KMS-11 (cell line): ENCODE measurements around the gene ATRIP.

ENCODE experiments used
- H2AFZ ChIP-seq: fragments of 200-600 bp; sonication (generic); 2 replicates; pipeline ENCODE4 v1.6.1; 2016; ENCODE audit warnings: antibody characterized with exemption, mixed run types, low read depth
- H3K27ac ChIP-seq: fragments of 200-600 bp; sonication (generic); 2 replicates; pipeline ENCODE4 v1.6.1; 2016; ENCODE audit warnings: mild to moderate bottlenecking, mixed run types
- H3K27me3 ChIP-seq: fragments of 200-600 bp; sonication (generic); 2 replicates; pipeline ENCODE4 v1.6.1; 2017; ENCODE audit warnings: mild to moderate bottlenecking, low read depth, mixed run types, moderate library complexity; ENCODE audit not compliant: insufficient read depth
- H3K36me3 ChIP-seq: fragments of 200-600 bp; sonication (generic); 2 replicates; pipeline ENCODE4 v1.6.1; 2017; ENCODE audit warnings: mild to moderate bottlenecking, mixed run types; ENCODE audit not compliant: insufficient read depth
- H3K4me1 ChIP-seq: fragments of 200-600 bp; sonication (generic); 2 replicates; pipeline ENCODE4 v1.6.1; 2016; ENCODE audit warnings: mild to moderate bottlenecking, low read depth, mixed run types; ENCODE audit not compliant: poor library complexity, severe bottlenecking
- H3K4me2 ChIP-seq: fragments of 200-600 bp; sonication (generic); 2 replicates; pipeline ENCODE4 v1.7.0; 2016; ENCODE audit warnings: mild to moderate bottlenecking, mixed run types
- H3K4me3 ChIP-seq: fragments of 200-600 bp; sonication (generic); IDR thresholded peaks from 2 replicates; pipeline ENCODE4 v1.6.1; 2017; ENCODE audit warnings: low read depth, low read length, mixed read lengths; ENCODE audit not compliant: insufficient read depth
- H3K79me2 ChIP-seq: fragments of 200-600 bp; sonication (generic); 2 replicates; pipeline ENCODE4 v1.6.1; 2016; ENCODE audit warnings: low read depth, mixed run types; ENCODE audit not compliant: insufficient read depth
- H3K9ac ChIP-seq: fragments of 200-600 bp; sonication (generic); 2 replicates; pipeline ENCODE4 v1.6.1; 2016; ENCODE audit warnings: mild to moderate bottlenecking, mixed run types
- H4K20me1 ChIP-seq: fragments of 200-600 bp; sonication (generic); 2 replicates; pipeline ENCODE4 v1.6.1; 2016; ENCODE audit warnings: mild to moderate bottlenecking, mixed run types; ENCODE audit not compliant: insufficient read depth
- TF ChIP-seq, protein P1 (sequence below): fragments of 200-600 bp; sonication (generic); conservative IDR thresholded peaks from 2 replicates; pipeline ENCODE4 v1.6.1; 2017; ENCODE audit warnings: low read depth, mild to moderate bottlenecking, antibody characterized with exemption, low read length, moderate library complexity, mixed read lengths

The ATRIP gene

DNA sequence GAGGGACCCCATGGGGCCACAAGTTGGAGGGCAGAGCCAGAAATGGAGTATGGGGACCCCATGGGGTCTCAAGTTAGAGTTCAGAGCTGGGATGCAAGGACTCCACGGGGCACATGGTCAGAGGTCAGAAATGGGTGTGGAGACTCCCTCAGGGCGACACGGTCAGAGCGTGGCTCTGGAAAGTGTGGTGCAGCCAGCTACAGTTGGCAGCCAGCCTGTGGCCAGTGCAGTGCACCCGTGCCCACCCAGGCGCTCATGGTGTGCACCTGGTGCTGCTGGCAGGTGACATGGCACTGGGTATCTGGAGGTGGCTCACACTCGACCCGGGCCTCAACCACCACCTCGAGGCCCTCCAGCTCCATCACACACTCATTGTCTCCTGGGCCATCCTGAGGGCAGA, 27.9 kb upstream of the ATRIP start:
- Histone ChIP-seq H3K79me2 (no peaks in the 10 kb centered on the region), H3K27ac (no peak overlapping the region), H4K20me1 (no peaks in the 10 kb centered on the region), H2AFZ (no peak overlapping the region), H3K4me3 (no peak overlapping the region), H3K9ac (no peak overlapping the region), H3K4me1 (no peaks in the 10 kb centered on the region), H3K27me3 (no peaks in the 10 kb centered on the region), H3K36me3 (no peaks in the 10 kb centered on the region), H3K4me2 (no peak overlapping the region)
- TF ChIP-seq, protein P1, sequence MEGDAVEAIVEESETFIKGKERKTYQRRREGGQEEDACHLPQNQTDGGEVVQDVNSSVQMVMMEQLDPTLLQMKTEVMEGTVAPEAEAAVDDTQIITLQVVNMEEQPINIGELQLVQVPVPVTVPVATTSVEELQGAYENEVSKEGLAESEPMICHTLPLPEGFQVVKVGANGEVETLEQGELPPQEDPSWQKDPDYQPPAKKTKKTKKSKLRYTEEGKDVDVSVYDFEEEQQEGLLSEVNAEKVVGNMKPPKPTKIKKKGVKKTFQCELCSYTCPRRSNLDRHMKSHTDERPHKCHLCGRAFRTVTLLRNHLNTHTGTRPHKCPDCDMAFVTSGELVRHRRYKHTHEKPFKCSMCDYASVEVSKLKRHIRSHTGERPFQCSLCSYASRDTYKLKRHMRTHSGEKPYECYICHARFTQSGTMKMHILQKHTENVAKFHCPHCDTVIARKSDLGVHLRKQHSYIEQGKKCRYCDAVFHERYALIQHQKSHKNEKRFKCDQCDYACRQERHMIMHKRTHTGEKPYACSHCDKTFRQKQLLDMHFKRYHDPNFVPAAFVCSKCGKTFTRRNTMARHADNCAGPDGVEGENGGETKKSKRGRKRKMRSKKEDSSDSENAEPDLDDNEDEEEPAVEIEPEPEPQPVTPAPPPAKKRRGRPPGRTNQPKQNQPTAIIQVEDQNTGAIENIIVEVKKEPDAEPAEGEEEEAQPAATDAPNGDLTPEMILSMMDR = no peak

DNA sequence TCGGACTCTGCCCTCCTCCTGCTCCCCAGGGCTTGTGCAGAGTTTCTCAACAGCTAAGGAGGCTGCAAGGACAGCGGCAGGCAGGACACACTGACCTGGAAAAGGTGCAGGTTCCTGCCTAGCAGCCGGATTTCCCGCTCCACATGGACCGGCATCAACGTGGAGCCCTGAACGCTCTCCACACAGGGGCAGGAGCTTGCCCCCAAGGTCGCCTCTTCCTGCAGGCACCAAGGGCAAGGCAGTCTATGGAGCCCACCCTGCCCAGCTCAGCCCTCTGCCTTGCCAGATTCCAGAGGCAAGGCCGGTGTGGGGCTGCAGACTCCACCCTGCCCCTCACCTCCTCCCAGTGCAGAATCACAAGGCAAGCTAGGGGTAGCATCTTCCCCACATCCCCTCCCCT, 27.4 kb upstream of the ATRIP start:
- Histone ChIP-seq H2AFZ (no peak overlapping the region), H3K36me3 (no peaks in the 10 kb centered on the region), H3K27ac (no peak overlapping the region), H3K79me2 (no peaks in the 10 kb centered on the region), H3K4me2 (no peak overlapping the region), H3K4me3 (no peak overlapping the region), H3K27me3 (no peaks in the 10 kb centered on the region), H4K20me1 (no peaks in the 10 kb centered on the region), H3K9ac (no peak overlapping the region), H3K4me1 (no peaks in the 10 kb centered on the region)
- TF ChIP-seq, protein P1 = no peak

DNA sequence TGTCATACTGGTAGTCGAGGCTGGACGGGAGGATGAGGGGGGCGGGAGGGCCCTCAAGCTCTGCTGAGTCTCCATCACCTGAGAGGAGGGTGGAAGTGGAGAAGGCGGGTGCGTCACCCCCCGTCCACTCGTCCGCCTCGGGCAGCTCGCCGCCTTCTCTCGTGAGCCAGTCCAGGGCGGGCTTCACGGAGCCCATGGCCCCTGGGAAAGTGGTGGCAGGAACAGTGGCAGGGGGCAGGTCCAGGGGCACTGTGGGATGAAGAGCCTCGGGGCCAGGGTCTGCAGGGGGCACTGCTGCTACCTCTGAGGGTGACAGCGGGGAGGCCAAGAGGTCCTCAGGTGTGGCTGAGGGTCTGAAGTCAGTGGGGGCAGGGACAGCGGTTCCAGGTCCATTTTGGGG, 26.9 kb upstream of the ATRIP start:
- Histone ChIP-seq H3K36me3 (no peaks in the 10 kb centered on the region), H3K4me3 (no peak overlapping the region), H4K20me1 (no peaks in the 10 kb centered on the region), H3K4me2 (no peak overlapping the region), H3K9ac (no peak overlapping the region), H2AFZ (no peak overlapping the region), H3K79me2 (no peaks in the 10 kb centered on the region), H3K27ac (no peak overlapping the region), H3K4me1 (no peaks in the 10 kb centered on the region), H3K27me3 (no peaks in the 10 kb centered on the region)
- TF ChIP-seq, protein P1 = no peak

DNA sequence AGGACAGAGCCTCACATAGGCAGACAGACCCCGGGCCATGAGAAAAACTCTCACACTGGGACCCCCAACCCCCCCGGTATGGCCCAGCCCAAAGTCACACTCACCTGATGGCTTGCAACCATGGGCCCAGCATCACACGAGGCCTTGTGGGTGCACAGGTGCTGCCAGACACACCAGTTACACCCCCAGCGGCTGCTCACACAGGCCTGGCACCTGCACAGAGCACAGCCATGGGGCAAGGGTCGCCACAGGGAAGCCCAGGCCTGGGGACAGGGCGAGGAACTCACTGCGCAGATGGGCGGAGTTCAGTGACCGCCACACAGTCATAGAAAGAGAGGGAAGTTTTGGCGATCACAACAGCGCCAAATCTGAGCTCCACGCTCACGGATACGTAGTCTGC, 26.0 kb upstream of the ATRIP start:
- H3K27ac ChIP-seq = no peak overlapping the region
- TF ChIP-seq, protein P1 = no peak
- H4K20me1 ChIP-seq = no peaks in the 10 kb centered on the region
- no peaks in the 10 kb centered on the region for H3K27me3 ChIP-seq
- no peaks in the 10 kb centered on the region for H3K36me3 ChIP-seq
- no peaks in the 10 kb centered on the region for H3K79me2 ChIP-seq
- no peak overlapping the region for H3K4me3 ChIP-seq
- no peak overlapping the region for H3K9ac ChIP-seq
- no peaks in the 10 kb centered on the region for H3K4me1 ChIP-seq
- H2AFZ ChIP-seq = no peak overlapping the region
- no peak overlapping the region for H3K4me2 ChIP-seq

DNA sequence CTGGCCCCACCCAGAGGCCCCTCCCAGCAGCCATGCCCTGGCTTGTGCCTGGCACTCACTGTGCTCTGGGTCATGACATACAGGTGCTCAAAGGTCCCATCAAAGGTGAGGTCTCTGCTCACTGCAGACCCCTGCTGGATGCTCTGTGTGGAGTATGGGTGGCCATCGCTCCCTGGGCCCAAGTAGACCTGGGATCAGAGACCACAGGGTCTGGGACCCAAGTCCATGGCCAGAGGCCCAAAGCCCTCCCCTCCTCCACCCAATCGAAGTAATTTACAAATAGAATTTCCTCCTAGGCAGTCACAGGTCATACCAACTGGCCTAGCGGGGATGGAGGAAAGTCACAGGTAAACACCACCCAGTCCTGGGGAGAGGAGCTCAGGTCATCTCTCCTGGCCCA, 24.3 kb upstream of the ATRIP start:
- TF ChIP-seq, protein P1 = no peak
- no peaks in the 10 kb centered on the region for H3K27me3 ChIP-seq
- no peak overlapping the region for H3K4me2 ChIP-seq
- no peaks in the 10 kb centered on the region for H4K20me1 ChIP-seq
- no peak overlapping the region for H3K4me3 ChIP-seq
- no peak overlapping the region for H3K9ac ChIP-seq
- no peaks in the 10 kb centered on the region for H3K36me3 ChIP-seq
- no peaks in the 10 kb centered on the region for H3K4me1 ChIP-seq
- no peak overlapping the region for H3K27ac ChIP-seq
- no peak overlapping the region for H2AFZ ChIP-seq
- H3K79me2 ChIP-seq = no peaks in the 10 kb centered on the region
